Naive B cell (primary cell): ENCODE results near the gene TMEM185A. TPM values are rescaled to one million over a fixed set of nuclear protein-coding genes. Genes with fewer than 3 reads are reported as not detected.
"Not testable (repeated sequence)": the region's sequence is repeated elsewhere in the genome, so short reads cannot be mapped to it uniquely, and the experiment has no call there.

Experiments used
- ATAC-seq, 2 donors: fragments of 150-1000 bp; cut with Tn5 transposase; 2 replicates each; pipeline ENCODE4 v1.10.0; 2021; ENCODE audit warnings: low read depth in 2 of 2, mild to moderate bottlenecking in 2 of 2, moderate library complexity in 2 of 2
- DNase-seq: peaks from one replicate; pipeline ENCODE4 v3.0.0; 2022
- H3K27ac Mint-ChIP-seq, 6 donors: one replicate each; pipeline ENCODE4 v1.8.0; 2020 to 2022; ENCODE audit warnings: mild to moderate bottlenecking in 6 of 6, mixed read lengths in 6 of 6, moderate library complexity in 5 of 6, inconsistent platforms in 2 of 6
- H3K27me3 Mint-ChIP-seq, 3 donors: one replicate each; pipeline ENCODE4 v1.8.0; 2021 to 2022; ENCODE audit warnings: mixed read lengths in 3 of 3, mild to moderate bottlenecking in 1 of 3
- H3K36me3 Mint-ChIP-seq, 2 donors: one replicate each; pipeline ENCODE4 v1.8.0; 2020 to 2022; ENCODE audit warnings: mixed read lengths in 2 of 2, inconsistent platforms in 1 of 2, mild to moderate bottlenecking in 1 of 2
- H3K4me1 Mint-ChIP-seq, 3 donors: one replicate each; pipeline ENCODE4 v1.8.0; 2020 to 2022; ENCODE audit warnings: mixed read lengths in 3 of 3, inconsistent platforms in 1 of 3, mild to moderate bottlenecking in 1 of 3, moderate library complexity in 1 of 3
- H3K4me3 Mint-ChIP-seq, 8 donors: one replicate each; pipeline ENCODE4 v1.8.0; 2020 to 2022; ENCODE audit warnings: mild to moderate bottlenecking in 8 of 8, mixed read lengths in 8 of 8, moderate library complexity in 8 of 8, inconsistent platforms in 2 of 8
- H3K9me3 Mint-ChIP-seq, 7 donors: one replicate each; pipeline ENCODE4 v1.8.0; 2020 to 2022; ENCODE audit warnings: mixed read lengths in 7 of 7, mild to moderate bottlenecking in 5 of 7, inconsistent platforms in 2 of 7, moderate library complexity in 1 of 7
- polyA plus RNA-seq, 6 donors: library from polyadenylated mRNA; unstranded; fragments of 300-500 nt; fragmentation: Illumina TruSeq; gene quantifications; one replicate each; pipeline ENCODE4 v1.2.3, GENCODE V29; 2021; ENCODE audit warnings: low read depth in 6 of 6

Gene TMEM185A
- polyA plus RNA-seq, 6 donors from 2014 or later = 9.1 to 23.7 (median 16.7) TPM

DNA sequence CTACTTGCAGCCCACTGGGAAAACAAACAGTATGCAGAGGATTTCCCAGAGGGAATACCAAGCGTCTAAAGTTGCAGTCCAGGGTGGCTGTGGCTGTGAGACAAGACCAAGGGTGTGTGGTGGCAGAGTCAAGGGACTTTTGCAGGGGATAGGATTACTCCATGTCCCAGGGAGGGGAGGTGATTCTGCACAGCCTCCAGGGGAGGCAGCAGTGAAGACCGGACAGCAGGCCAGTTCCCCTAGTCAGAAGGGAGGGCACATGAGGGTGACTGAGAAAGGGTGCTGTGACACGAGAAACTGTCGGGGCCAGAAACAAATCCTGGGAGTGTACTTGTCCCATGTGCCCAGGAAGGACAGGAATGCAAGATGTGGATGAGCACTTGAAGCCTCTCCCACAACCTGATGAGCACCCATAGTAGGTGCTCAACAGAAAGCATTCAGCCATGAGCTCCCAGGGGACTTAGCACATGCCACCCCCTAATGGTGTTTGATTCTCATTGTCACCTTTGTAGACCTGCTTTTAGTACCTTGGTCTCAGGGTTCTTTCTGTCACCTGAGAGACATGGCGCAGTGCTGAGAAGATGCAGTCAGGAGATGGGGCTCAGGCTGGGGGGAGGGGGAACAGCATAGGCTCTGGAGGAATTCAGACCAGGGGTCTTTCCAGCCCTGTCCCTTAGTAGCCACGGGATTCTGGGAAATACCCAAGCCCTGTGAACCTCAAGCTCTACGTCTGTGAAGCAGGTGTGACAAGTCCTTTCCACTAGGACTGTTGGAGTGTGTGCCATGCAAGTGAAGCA, 63.8 kb downstream of the TMEM185A start:
- H3K4me3 Mint-ChIP-seq = no peak overlapping the region
- no peak for ATAC-seq
- H3K27ac Mint-ChIP-seq = no peak overlapping the region
- peaks cover 0 to 2% (median 0%) of the 10 kb centered on the region in 7 donors for H3K9me3 Mint-ChIP-seq
- no peaks in the 10 kb centered on the region for H3K36me3 Mint-ChIP-seq
- DNase-seq = no peak
- H3K27me3 Mint-ChIP-seq = peaks cover 0 to 4% (median 0%) of the 10 kb centered on the region in 3 donors
- no peaks in the 10 kb centered on the region for H3K4me1 Mint-ChIP-seq

DNA sequence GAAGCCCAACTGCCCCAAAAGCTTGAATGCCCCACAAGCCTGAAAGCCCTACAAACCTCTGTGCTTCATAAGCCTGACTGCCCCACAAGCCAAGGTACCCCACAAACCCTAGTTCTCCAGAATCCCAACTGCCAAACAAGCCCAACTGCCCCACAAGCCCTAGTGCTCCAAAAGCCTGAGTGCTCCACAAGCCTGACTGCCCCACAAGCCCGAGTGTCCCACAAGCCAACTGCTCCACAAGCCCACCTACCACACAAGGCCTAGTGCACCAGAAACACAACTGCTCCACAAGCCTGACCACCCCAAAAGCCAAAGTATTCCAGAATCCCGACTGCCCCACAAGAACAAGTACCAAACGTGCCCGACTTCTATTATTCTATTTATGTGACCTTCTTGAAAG, 68.2 kb downstream of the TMEM185A start:
- no peak overlapping the region for H3K4me3 Mint-ChIP-seq
- no peaks in the 10 kb centered on the region for H3K36me3 Mint-ChIP-seq
- DNase-seq (no peak), ATAC-seq (no peak)
- H3K9me3 Mint-ChIP-seq = peaks cover 0 to 2% (median 0%) of the 10 kb centered on the region in 7 donors
- H3K4me1 Mint-ChIP-seq = no peaks in the 10 kb centered on the region
- no peak overlapping the region for H3K27ac Mint-ChIP-seq
- H3K27me3 Mint-ChIP-seq = no peaks in the 10 kb centered on the region

GRCh38 chrX:149555251-149555650, 76.3 kb downstream of the TMEM185A start:
- H3K9me3 Mint-ChIP-seq, DNase-seq, H3K4me1 Mint-ChIP-seq, H3K27me3 Mint-ChIP-seq, H3K36me3 Mint-ChIP-seq, H3K4me3 Mint-ChIP-seq, H3K27ac Mint-ChIP-seq, ATAC-seq: not testable (repeated sequence)

DNA sequence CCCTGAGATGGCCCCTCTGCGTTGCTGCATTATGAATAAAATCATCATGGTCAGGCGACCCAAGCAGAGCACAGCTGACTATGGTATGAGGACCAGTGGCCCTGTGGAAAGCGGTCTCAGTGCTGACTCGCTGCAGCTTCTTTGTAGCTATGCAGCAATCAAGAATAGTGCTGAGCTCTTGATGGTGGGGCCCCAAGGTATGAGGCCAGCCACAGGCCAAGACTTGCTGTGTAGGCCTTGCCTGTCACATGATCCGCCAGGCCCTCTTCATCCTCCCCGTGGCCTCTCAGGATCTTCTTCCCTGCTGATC, 79.7 kb downstream of the TMEM185A start:
- H3K9me3 Mint-ChIP-seq, DNase-seq, H3K4me3 Mint-ChIP-seq, H3K36me3 Mint-ChIP-seq, H3K4me1 Mint-ChIP-seq, H3K27ac Mint-ChIP-seq, ATAC-seq, H3K27me3 Mint-ChIP-seq: not testable (repeated sequence)

GRCh38 chrX:149551245-149551938, 80.2 kb downstream of the TMEM185A start:
- not testable (repeated sequence) for ATAC-seq, H3K4me1 Mint-ChIP-seq, H3K4me3 Mint-ChIP-seq, H3K27ac Mint-ChIP-seq, H3K9me3 Mint-ChIP-seq, H3K36me3 Mint-ChIP-seq, H3K27me3 Mint-ChIP-seq, DNase-seq

DNA sequence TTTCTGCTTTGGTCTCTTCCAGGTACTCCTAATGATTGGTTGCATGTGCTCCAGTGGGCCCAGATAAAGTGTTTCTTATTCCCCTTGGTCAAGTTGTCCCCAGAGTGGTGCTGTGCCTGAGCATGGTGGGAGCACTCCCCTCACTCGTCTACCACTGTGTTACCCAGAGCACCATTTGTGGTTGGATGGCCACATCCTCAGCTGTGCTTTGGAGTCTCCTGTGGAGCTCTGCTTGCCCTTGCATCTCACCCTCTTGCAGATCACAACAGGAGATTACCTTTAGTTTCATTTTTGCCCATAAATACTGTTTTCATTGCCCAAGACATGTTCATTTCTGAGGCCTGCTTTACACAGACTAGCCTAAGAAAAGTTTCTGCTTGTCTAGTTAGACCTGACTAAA, 81.1 kb downstream of the TMEM185A start:
- not testable (repeated sequence) for ATAC-seq, H3K27me3 Mint-ChIP-seq

GRCh38 chrX:149549701-149550100, 81.9 kb downstream of the TMEM185A start, which contains the start of gene HSFX3:
HSFX3 (minus strand) TSS chrX:149549924; CDS start chrX:149549852, 72 bp downstream.
- not testable (repeated sequence) for H3K4me3 Mint-ChIP-seq, H3K36me3 Mint-ChIP-seq, ATAC-seq, DNase-seq, H3K9me3 Mint-ChIP-seq, H3K27ac Mint-ChIP-seq, H3K27me3 Mint-ChIP-seq, H3K4me1 Mint-ChIP-seq

More for the DNA sequence above, 81.1 kb downstream of the TMEM185A start:
- H3K27ac Mint-ChIP-seq, H3K9me3 Mint-ChIP-seq, H3K36me3 Mint-ChIP-seq, DNase-seq, H3K4me3 Mint-ChIP-seq, H3K4me1 Mint-ChIP-seq: not testable (repeated sequence)

DNA sequence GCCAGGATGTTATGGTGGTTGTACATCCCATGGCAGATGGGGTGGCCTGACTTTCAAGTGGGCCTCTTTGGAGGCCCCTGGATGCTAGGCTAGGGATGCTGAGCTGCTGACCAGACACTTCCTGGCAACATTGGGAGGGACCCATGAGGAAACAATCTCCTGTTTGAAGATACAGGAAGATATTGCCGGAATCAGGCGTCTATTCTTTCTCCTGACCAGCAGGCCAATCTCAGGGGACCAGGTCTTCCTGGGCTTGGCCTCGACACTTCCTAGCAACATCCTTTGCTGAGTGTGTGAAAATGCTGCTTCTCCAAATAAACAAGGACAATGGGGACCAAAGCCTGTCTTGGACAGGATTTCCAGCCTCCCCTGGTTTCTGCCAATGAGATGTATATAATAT, 83.8 kb downstream of the TMEM185A start:
- ATAC-seq, H3K36me3 Mint-ChIP-seq: not testable (repeated sequence)

DNA sequence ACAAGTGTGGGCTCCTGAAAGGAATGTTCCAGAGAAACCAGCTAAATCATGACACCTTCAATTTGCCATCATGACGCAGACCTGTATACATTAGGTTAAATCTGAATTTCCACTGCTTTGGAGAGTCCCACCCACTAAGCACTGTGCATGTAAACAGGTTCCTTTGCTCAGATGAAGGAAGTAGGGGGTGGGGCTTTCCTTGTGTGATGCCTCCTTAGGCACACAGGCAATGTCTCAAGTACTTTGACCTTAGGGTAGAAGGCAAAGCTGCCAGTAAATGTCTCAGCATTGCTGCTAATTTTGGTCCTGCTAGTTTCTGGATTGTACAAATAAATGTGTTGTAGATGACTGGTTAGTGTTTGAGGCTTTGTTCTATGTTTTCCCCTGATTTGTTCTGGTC, 84.6 kb downstream of the TMEM185A start:
- not testable (repeated sequence) for H3K4me1 Mint-ChIP-seq, DNase-seq, H3K27ac Mint-ChIP-seq, H3K27me3 Mint-ChIP-seq, H3K4me3 Mint-ChIP-seq, H3K9me3 Mint-ChIP-seq, ATAC-seq, H3K36me3 Mint-ChIP-seq

More for the DNA sequence above, 83.8 kb downstream of the TMEM185A start:
- not testable (repeated sequence) for H3K27ac Mint-ChIP-seq, H3K4me1 Mint-ChIP-seq, H3K9me3 Mint-ChIP-seq, DNase-seq, H3K27me3 Mint-ChIP-seq, H3K4me3 Mint-ChIP-seq

Other genes starting within 250 kb of the TMEM185A start
- 100 to 1,000 TPM in 1 of 6 donors, 10 to 100 TPM in 5; 71.1 to 106 (median 77.5) TPM for gene IDS, start 126.5 kb downstream of the TMEM185A start, polyA plus RNA-seq
- 10 to 100 TPM; 10.6 to 27.8 (median 23.2) TPM for gene EOLA1, start 90.8 kb downstream of the TMEM185A start, polyA plus RNA-seq
- gene HSFX3, start 81.9 kb downstream of the TMEM185A start, polyA plus RNA-seq = not detected
- gene MAGEA9B, start 44.3 kb downstream of the TMEM185A start, polyA plus RNA-seq = not detected
- gene HSFX2, start 36.5 kb downstream of the TMEM185A start, polyA plus RNA-seq = under 1 TPM in 3 of 6 donors, not detected in 3; 0.18 to 0.72 (median 0.30) TPM
- not detected for gene MAGEA11, start 80.3 kb upstream of the TMEM185A start, polyA plus RNA-seq
- under 1 TPM in 2 of 6 donors, not detected in 4; 0.24 to 0.32 TPM for gene HSFX1, start 142.3 kb upstream of the TMEM185A start, polyA plus RNA-seq
- gene MAGEA9, start 150.1 kb upstream of the TMEM185A start, polyA plus RNA-seq = not detected
- under 1 TPM in 1 of 6 donors, not detected in 5; 0.16 TPM for gene MAGEA8, start 249.4 kb upstream of the TMEM185A start, polyA plus RNA-seq